Keratinocyte (primary cell): ENCODE data around the gene XPNPEP2. TPM values are rescaled to one million over a fixed set of nuclear protein-coding genes. Genes with fewer than 3 reads are reported as not detected.

ENCODE experiments used
- DNase-seq: peaks from one replicate; pipeline ENCODE4 v3.0.0-alpha.2; 2011; ENCODE audit warnings: low read depth, missing footprints, low spot score
- FAIRE-seq: peaks from 2 replicates; lab custom pipeline; 2011; peaks lifted over from hg19 to GRCh38; lab: Jason Lieb, UNC
- H2AFZ ChIP-seq: 2 replicates; pipeline ENCODE4 v1.6.0; 2012; ENCODE audit warnings: low read length, control low read depth, inconsistent platforms; ENCODE audit not compliant: control insufficient read depth
- H3K27ac ChIP-seq: 2 replicates; pipeline ENCODE4 v1.5.1; 2011; ENCODE audit warnings: low read length; ENCODE audit not compliant: control insufficient read depth, insufficient read depth
- H3K27me3 ChIP-seq: 3 replicates; pipeline ENCODE4 v1.6.0; 2011; ENCODE audit warnings: low read length; ENCODE audit not compliant: control insufficient read depth, insufficient read depth; ENCODE audit errors: extremely low read depth
- H3K36me3 ChIP-seq, 2 experiments: 2 replicates in 1 of 2; 3 replicates in 1 of 2; pipeline ENCODE4 v1.5.1; 2011; ENCODE audit warnings: low read length in 2 of 2, mild to moderate bottlenecking in 1 of 2; ENCODE audit not compliant: control insufficient read depth in 2 of 2, insufficient read depth in 2 of 2; ENCODE audit errors: extremely low read depth in 1 of 2
- H3K4me1 ChIP-seq: 3 replicates; pipeline ENCODE4 v1.5.1; 2011; ENCODE audit warnings: low read length; ENCODE audit not compliant: control insufficient read depth, insufficient read depth; ENCODE audit errors: extremely low read depth
- H3K4me2 ChIP-seq: 3 replicates; pipeline ENCODE4 v1.6.0; 2011; ENCODE audit warnings: low read depth, low read length; ENCODE audit not compliant: control insufficient read depth, insufficient read depth; ENCODE audit errors: extremely low read depth
- H3K4me3 ChIP-seq, 3 experiments: fragments of 200-600 bp in 1 of 3; sonication (generic) in 1 of 3; 2 replicates in 2 of 3; 3 replicates in 1 of 3; pipeline ENCODE4 v1.5.1; 2011 to 2016; ENCODE audit warnings: low read length in 3 of 3, mild to moderate bottlenecking in 3 of 3, control low read depth in 2 of 3, inconsistent platforms in 1 of 3, low read depth in 1 of 3, mixed read lengths in 1 of 3, mixed run types in 1 of 3, moderate library complexity in 1 of 3; ENCODE audit not compliant: control insufficient read depth in 2 of 3, insufficient read depth in 2 of 3; ENCODE audit errors: extremely low read depth in 1 of 3
- H3K79me2 ChIP-seq: 2 replicates; pipeline ENCODE4 v1.6.0; 2012; ENCODE audit warnings: low read length; ENCODE audit not compliant: control insufficient read depth, insufficient read depth
- H3K9ac ChIP-seq: 3 replicates; pipeline ENCODE4 v1.6.0; 2011; ENCODE audit warnings: low read length; ENCODE audit not compliant: control insufficient read depth, insufficient read depth; ENCODE audit errors: extremely low read depth
- H3K9me1 ChIP-seq: 3 replicates; pipeline ENCODE4 v1.6.0; 2011; ENCODE audit warnings: low read length; ENCODE audit not compliant: control insufficient read depth, insufficient read depth; ENCODE audit errors: extremely low read depth
- H3K9me3 ChIP-seq: 2 replicates; pipeline ENCODE4 v1.5.1; 2012; ENCODE audit warnings: low read depth, low read length; ENCODE audit not compliant: control insufficient read depth
- H4K20me1 ChIP-seq: 3 replicates; pipeline ENCODE4 v1.6.0; 2011; ENCODE audit warnings: low read length; ENCODE audit not compliant: control insufficient read depth, insufficient read depth; ENCODE audit errors: extremely low read depth
- EZH2 ChIP-seq: IDR thresholded peaks from one replicate; pipeline ENCODE4 v1.6.1; 2012; ENCODE audit warnings: inconsistent platforms, mild to moderate bottlenecking, low read length, moderate library complexity
- dilution Hi-C: fragments of 300-500 bp; cut with MboI; formaldehyde crosslinking; loops from one replicate; pipeline ENCODE4 v1.7.0; 2020; ENCODE audit warnings: low sequenced_read_pairs; ENCODE audit not compliant: extremely low pct_ligation_motif_present
- polyA plus RNA-seq, 5 experiments: library from polyadenylated mRNA; depleted of rRNA in 3 of 5; stranded (reverse) in 3 of 5; stranded (forward) in 1 of 5; unstranded in 1 of 5; fragments of >200 nt; gene quantifications; 1 replicate in 1 of 5; 2 replicates in 3 of 5; 3 replicates in 1 of 5; pipeline versions ENCODE4 v1.2.1 to v1.2.3, GENCODE V29; 2011 to 2012; ENCODE audit warnings: missing spikeins in 2 of 5, low read depth in 1 of 5, low replicate concordance in 1 of 5
- TF ChIP-seq, protein P1 (sequence below), 3 experiments: IDR thresholded peaks in 1 of 3; conservative IDR thresholded peaks in 1 of 3; optimal IDR thresholded peaks in 1 of 3; 2 replicates in 2 of 3; 3 replicates in 1 of 3; pipeline versions ENCODE3 to v1.5.1; 2011; ENCODE audit warnings: low read length in 3 of 3, mild to moderate bottlenecking in 3 of 3, moderate library complexity in 2 of 3, control low read depth in 1 of 3, inconsistent platforms in 1 of 3; ENCODE audit not compliant: insufficient read depth in 2 of 3; ENCODE audit errors: extremely low read depth in 1 of 3

Gene XPNPEP2
- polyA plus RNA-seq, 1 donor (not counting 4 experiments of a cell fraction or from before 2014, with no cell fraction given): not detected

DNA sequence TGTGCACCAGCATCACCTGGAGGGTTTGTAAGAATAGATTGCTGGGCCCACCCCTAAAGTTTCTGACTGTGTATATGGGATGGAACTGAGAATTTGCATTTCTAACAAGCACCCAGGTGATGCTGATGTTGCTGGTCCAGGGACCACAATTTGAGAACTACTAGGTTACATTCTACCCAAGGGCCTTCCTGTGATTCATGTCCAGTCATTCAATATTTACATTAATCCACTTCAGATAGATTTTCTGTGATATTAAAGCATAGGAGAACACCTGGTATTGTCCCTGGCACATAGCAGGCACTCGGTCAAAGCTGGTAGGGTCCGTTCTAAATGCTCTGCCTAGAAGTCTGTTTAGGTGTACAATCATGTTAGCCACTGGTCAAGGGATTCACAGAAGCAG, 19.5 kb upstream of the XPNPEP2 start:
- dilution Hi-C loops: no loop called here
- H3K79me2 ChIP-seq: no peaks in the 10 kb centered on the region
- H2AFZ ChIP-seq: no peak overlapping the region
- H3K36me3 ChIP-seq: no peaks in the 10 kb centered on the region
- no peak overlapping the region for H3K4me2 ChIP-seq
- no peak overlapping the region for H3K27ac ChIP-seq
- H4K20me1 ChIP-seq: no peaks in the 10 kb centered on the region
- TF ChIP-seq, protein P1, sequence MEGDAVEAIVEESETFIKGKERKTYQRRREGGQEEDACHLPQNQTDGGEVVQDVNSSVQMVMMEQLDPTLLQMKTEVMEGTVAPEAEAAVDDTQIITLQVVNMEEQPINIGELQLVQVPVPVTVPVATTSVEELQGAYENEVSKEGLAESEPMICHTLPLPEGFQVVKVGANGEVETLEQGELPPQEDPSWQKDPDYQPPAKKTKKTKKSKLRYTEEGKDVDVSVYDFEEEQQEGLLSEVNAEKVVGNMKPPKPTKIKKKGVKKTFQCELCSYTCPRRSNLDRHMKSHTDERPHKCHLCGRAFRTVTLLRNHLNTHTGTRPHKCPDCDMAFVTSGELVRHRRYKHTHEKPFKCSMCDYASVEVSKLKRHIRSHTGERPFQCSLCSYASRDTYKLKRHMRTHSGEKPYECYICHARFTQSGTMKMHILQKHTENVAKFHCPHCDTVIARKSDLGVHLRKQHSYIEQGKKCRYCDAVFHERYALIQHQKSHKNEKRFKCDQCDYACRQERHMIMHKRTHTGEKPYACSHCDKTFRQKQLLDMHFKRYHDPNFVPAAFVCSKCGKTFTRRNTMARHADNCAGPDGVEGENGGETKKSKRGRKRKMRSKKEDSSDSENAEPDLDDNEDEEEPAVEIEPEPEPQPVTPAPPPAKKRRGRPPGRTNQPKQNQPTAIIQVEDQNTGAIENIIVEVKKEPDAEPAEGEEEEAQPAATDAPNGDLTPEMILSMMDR (optimal IDR thresholded peaks at IDR 0.05 in 1 of 3, IDR thresholded peaks at IDR 0.05 in 1 of 3, conservative IDR thresholded peaks at IDR 0.05 in 1 of 3; ENCODE audit: extremely low read depth in 1 of 3, insufficient read depth in 2 of 3, low read length in 3 of 3): no peak
- TF ChIP-seq EZH2: no peak
- DNase-seq: no peak
- H3K27me3 ChIP-seq: peaks cover 3% of the 10 kb centered on the region
- FAIRE-seq: no peak
- no peaks in the 10 kb centered on the region for H3K9me1 ChIP-seq
- no peaks in the 10 kb centered on the region for H3K9me3 ChIP-seq
- no peak overlapping the region for H3K4me3 ChIP-seq
- H3K9ac ChIP-seq: no peak overlapping the region
- H3K4me1 ChIP-seq: peaks cover 7% of the 10 kb centered on the region

GRCh38 chrX:129719931-129720530, 18.7 kb upstream of the XPNPEP2 start:
- Histone ChIP-seq H3K4me2 (no peak overlapping the region), H3K27me3 (peaks cover 3% of the 10 kb centered on the region), H3K36me3 (no peaks in the 10 kb centered on the region), H3K4me1 (peaks cover 7% of the 10 kb centered on the region), H3K9me1 (no peaks in the 10 kb centered on the region), H3K9me3 (no peaks in the 10 kb centered on the region), H2AFZ (no peak overlapping the region), H3K4me3 (no peak overlapping the region), H3K9ac (no peak overlapping the region), H3K79me2 (no peaks in the 10 kb centered on the region), H3K27ac (no peak overlapping the region), H4K20me1 (no peaks in the 10 kb centered on the region)
- TF ChIP-seq, protein P1 (optimal IDR thresholded peaks at IDR 0.05 in 1 of 3, IDR thresholded peaks at IDR 0.05 in 1 of 3, conservative IDR thresholded peaks at IDR 0.05 in 1 of 3; ENCODE audit: extremely low read depth in 1 of 3, insufficient read depth in 2 of 3, low read length in 3 of 3): no peak
- no peak for TF ChIP-seq EZH2
- DNase-seq (no peak), FAIRE-seq (no peak)
- dilution Hi-C loops: no loop called here
